Measurements from ENCODE around the gene MANBA.

The MANBA gene

DNA sequence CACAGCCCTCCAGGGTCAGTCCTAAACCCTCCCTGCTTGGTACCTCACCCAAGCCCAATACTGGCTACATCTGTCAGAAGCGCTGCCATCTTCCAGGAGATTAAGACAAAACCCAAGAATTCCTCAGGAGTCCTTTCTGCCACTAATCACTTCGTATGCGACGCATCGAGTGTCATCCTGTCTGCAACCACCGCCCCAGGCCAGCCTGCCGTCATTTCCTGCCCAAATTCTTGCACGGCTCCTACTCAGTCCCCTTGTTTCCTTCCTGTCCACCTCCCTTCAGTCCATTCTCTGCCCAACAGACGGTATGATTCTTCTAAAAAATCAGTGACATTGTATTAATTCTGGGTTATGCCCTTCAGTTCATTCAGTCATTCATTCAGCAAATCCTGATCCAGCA, 146.0 kb downstream of the MANBA start:
- no peak for DNase-seq (ENCODE audit: extremely low spot score)
- ChIA-PET POLR2A (no interaction called here), CTCF (no interaction called here)
- TF ChIP-seq, protein P1, sequence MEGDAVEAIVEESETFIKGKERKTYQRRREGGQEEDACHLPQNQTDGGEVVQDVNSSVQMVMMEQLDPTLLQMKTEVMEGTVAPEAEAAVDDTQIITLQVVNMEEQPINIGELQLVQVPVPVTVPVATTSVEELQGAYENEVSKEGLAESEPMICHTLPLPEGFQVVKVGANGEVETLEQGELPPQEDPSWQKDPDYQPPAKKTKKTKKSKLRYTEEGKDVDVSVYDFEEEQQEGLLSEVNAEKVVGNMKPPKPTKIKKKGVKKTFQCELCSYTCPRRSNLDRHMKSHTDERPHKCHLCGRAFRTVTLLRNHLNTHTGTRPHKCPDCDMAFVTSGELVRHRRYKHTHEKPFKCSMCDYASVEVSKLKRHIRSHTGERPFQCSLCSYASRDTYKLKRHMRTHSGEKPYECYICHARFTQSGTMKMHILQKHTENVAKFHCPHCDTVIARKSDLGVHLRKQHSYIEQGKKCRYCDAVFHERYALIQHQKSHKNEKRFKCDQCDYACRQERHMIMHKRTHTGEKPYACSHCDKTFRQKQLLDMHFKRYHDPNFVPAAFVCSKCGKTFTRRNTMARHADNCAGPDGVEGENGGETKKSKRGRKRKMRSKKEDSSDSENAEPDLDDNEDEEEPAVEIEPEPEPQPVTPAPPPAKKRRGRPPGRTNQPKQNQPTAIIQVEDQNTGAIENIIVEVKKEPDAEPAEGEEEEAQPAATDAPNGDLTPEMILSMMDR (IDR thresholded peaks at IDR 0.05; ENCODE audit: control extremely low read depth, extremely low read depth, low read depth, missing control alignments) = no peak

DNA sequence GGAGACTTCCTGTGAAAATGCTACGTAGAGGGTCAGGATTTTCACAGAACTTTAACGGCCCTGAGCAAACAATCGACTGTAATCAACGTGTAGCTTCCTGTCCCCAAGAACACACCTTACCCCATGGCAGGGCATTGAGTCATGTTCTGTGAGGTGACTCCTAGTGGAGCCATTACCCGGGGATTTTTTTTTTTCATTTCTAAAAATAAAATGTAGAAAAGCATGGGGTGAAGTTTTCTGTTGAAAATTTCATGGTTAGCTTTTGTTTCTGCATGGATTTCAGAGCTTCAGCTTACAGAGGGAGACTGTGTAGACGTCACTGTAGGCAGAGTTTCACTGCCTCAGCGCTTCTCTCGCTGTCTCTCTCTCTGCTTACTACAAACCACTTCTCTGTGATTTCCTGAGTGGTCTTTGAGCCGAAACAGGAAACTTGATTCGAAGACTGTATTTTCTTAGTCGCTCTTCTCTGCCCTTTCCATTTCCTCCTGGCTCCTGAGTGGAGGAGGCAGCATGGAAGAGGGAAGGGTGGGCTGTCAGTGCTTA, 147.9 kb downstream of the MANBA start:
- TF ChIP-seq, protein P1 (IDR thresholded peaks at IDR 0.05; ENCODE audit: control extremely low read depth, extremely low read depth, low read depth, missing control alignments) = no peak
- ChIA-PET POLR2A (no interaction called here), CTCF (interaction anchor here (0.7 to 1.2 kb wide), 4 partner anchors 13 to 479 kb away, joined by 3 to 4 read pairs (median 4); no protein-coding TSS in a partner anchor)
- no peak for DNase-seq (ENCODE audit: extremely low spot score)

- ChIA-PET CTCF (interaction anchor here (0.7 to 4.0 kb wide), 9 partner anchors 8 to 480 kb away, joined by 3 to 24 read pairs (median 3); no protein-coding TSS in a partner anchor), POLR2A (no interaction called here)
- TF ChIP-seq, protein P1 (IDR thresholded peaks at IDR 0.05; ENCODE audit: control extremely low read depth, extremely low read depth, low read depth, missing control alignments) = no peak
- DNase-seq (ENCODE audit: extremely low spot score) = no peak
Measured at GRCh38 chr4:102612210-102612609, 148.6 kb downstream of the MANBA start.

- ChIA-PET CTCF (interaction anchor here (1.1 to 4.0 kb wide), 5 partner anchors 10 to 399 kb away, joined by 3 to 24 read pairs (median 4); no protein-coding TSS in a partner anchor), POLR2A (no interaction called here)
- no peak for DNase-seq (ENCODE audit: extremely low spot score)
- TF ChIP-seq, protein P1 (IDR thresholded peaks at IDR 0.05; ENCODE audit: control extremely low read depth, extremely low read depth, low read depth, missing control alignments) = no peak
Measured at GRCh38 chr4:102610476-102610875, 150.3 kb downstream of the MANBA start.

DNA sequence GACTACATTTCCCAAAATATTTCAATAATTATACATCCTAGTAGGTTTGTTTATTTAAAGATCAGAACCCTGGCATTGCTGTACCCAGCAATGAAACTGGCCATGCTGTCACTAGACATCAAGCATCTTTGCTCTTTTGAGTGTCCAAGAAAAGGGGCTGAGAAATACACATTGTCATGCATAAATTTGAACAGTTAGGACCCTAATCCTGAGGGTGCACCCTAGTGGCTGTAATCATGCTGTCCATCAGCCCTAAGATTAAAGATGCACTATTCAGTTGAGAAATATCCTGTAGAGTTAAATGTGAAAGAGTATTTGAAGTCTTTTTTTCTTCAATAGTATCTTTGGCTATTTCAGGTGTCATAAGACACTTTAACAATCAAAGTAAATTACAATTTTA, 150.8 kb downstream of the MANBA start:
- POLR2A ChIA-PET = no interaction called here

GRCh38 chr4:102608190-102608589, 152.6 kb downstream of the MANBA start:
- TF ChIP-seq, protein P1 (IDR thresholded peaks at IDR 0.05; ENCODE audit: control extremely low read depth, extremely low read depth, low read depth, missing control alignments) = no peak
- CTCF ChIA-PET = interaction anchor here (1.4 to 4.0 kb wide), 2 partner anchors 9 to 12 kb away, joined by 5 to 24 read pairs; no protein-coding TSS in a partner anchor
- POLR2A ChIA-PET = no interaction called here
- no peak for DNase-seq (ENCODE audit: extremely low spot score)

More for the DNA sequence above, 150.8 kb downstream of the MANBA start:
- TF ChIP-seq, protein P1 (IDR thresholded peaks at IDR 0.05; ENCODE audit: control extremely low read depth, extremely low read depth, low read depth, missing control alignments) = peak; percentile 40
- no peak for DNase-seq (ENCODE audit: extremely low spot score)
- CTCF ChIA-PET = interaction anchor here (1.1 to 4.0 kb wide), 5 partner anchors 10 to 399 kb away, joined by 3 to 24 read pairs (median 4); no protein-coding TSS in a partner anchor

Data from GM10248 (cell line).